SJSA1 (cell line): ENCODE data around the gene PDHX. TPM values are rescaled to one million over a fixed set of nuclear protein-coding genes. Genes with fewer than 3 reads are reported as not detected.

Source experiments
- DNase-seq, 2 experiments: peaks; one replicate each; pipeline ENCODE4 v3.0.0-alpha.2; 2015 to 2020; ENCODE audit warnings: low spot score in 2 of 2, low read depth in 1 of 2
- H3K27ac ChIP-seq: fragments of 250-450 bp; sonication (Bioruptor Pico); 2 replicates; pipeline ENCODE4 v1.5.1; 2020; ENCODE audit warnings: mild to moderate bottlenecking, moderate library complexity
- H3K27me3 ChIP-seq: fragments of 250-450 bp; sonication (Bioruptor Pico); replicated peaks from 2 replicates; pipeline ENCODE4 v1.5.1; 2020; ENCODE audit warnings: mild to moderate bottlenecking, moderate library complexity
- H3K36me3 ChIP-seq: fragments of 250-450 bp; sonication (Bioruptor Pico); 2 replicates; pipeline ENCODE4 v1.5.1; 2020; ENCODE audit warnings: mild to moderate bottlenecking
- H3K4me1 ChIP-seq: fragments of 250-450 bp; sonication (Bioruptor Pico); replicated peaks from 2 replicates; pipeline ENCODE4 v1.6.1; 2021; ENCODE audit warnings: mild to moderate bottlenecking
- H3K4me3 ChIP-seq: fragments of 250-450 bp; sonication (Bioruptor Pico); 2 replicates; pipeline ENCODE4 v1.5.1; 2020; ENCODE audit warnings: mild to moderate bottlenecking
- H3K9me3 ChIP-seq: fragments of 250-450 bp; sonication (Bioruptor Pico); replicated peaks from 2 replicates; pipeline ENCODE4 v1.5.1; 2020; ENCODE audit warnings: mild to moderate bottlenecking
- total RNA-seq: library from RNA; depleted of rRNA; stranded (reverse); fragments of >200 nt; shearing (Covaris generic); gene quantifications from 2 replicates; pipeline ENCODE4 v1.2.3, GENCODE V29; 2014

Gene PDHX
- total RNA-seq, 1 experiment from 2014 or later = 41.5 TPM

- Histone ChIP-seq H3K4me3 (no peak overlapping the region), H3K9me3 (no peaks in the 10 kb centered on the region), H3K36me3 (peaks cover 29% of the 10 kb centered on the region), H3K4me1 (peaks cover 49% of the 10 kb centered on the region), H3K27ac (peak overlapping the region; percentile 45), H3K27me3 (no peaks in the 10 kb centered on the region)
- no peak for DNase-seq
Measured at GRCh38 chr11:34972366-34972765, 55.9 kb downstream of the PDHX start.

- H3K27ac ChIP-seq = peak overlapping the region; percentile 45
- peaks cover 29% of the 10 kb centered on the region for H3K36me3 ChIP-seq
- no peaks in the 10 kb centered on the region for H3K27me3 ChIP-seq
- H3K4me1 ChIP-seq = peaks cover 54% of the 10 kb centered on the region
- peak in 1 of 2 experiments; percentile 88 for DNase-seq
- H3K4me3 ChIP-seq = no peak overlapping the region
- H3K9me3 ChIP-seq = no peaks in the 10 kb centered on the region
Measured at GRCh38 chr11:34972892-34973291, 56.5 kb downstream of the PDHX start.

GRCh38 chr11:34975482-34975881, 59.1 kb downstream of the PDHX start:
- Histone ChIP-seq H3K36me3 (peaks cover 36% of the 10 kb centered on the region), H3K4me1 (peaks cover 70% of the 10 kb centered on the region), H3K27me3 (no peaks in the 10 kb centered on the region), H3K4me3 (no peak overlapping the region), H3K27ac (peak overlapping the region; percentile 88), H3K9me3 (no peaks in the 10 kb centered on the region)
- DNase-seq = no peak

- Histone ChIP-seq H3K4me3 (no peak overlapping the region), H3K36me3 (peaks cover 29% of the 10 kb centered on the region), H3K4me1 (peaks cover 70% of the 10 kb centered on the region), H3K27ac (peak overlapping the region; percentile 88), H3K9me3 (no peaks in the 10 kb centered on the region), H3K27me3 (no peaks in the 10 kb centered on the region)
- DNase-seq = no peak
Measured at GRCh38 chr11:34976496-34977088, 60.2 kb downstream of the PDHX start.

- no peak overlapping the region for H3K4me3 ChIP-seq
Measured at GRCh38 chr11:34977089-34977912, 60.9 kb downstream of the PDHX start.

GRCh38 chr11:34978236-34979191, 62.1 kb downstream of the PDHX start:
- Histone ChIP-seq H3K4me1 (peaks cover 57% of the 10 kb centered on the region), H3K9me3 (no peaks in the 10 kb centered on the region), H3K36me3 (peaks cover 32% of the 10 kb centered on the region), H3K27me3 (no peaks in the 10 kb centered on the region), H3K27ac (peak overlapping the region; percentile 88), H3K4me3 (no peak overlapping the region)
- peak in 1 of 2 experiments; percentile 42 for DNase-seq

More at GRCh38 chr11:34977089-34977912, 60.9 kb downstream of the PDHX start:
- DNase-seq = peak in 1 of 2 experiments; percentile 91
- Histone ChIP-seq H3K9me3 (no peaks in the 10 kb centered on the region), H3K4me1 (peaks cover 66% of the 10 kb centered on the region), H3K27me3 (no peaks in the 10 kb centered on the region), H3K36me3 (peaks cover 29% of the 10 kb centered on the region), H3K27ac (peak overlapping the region; percentile 88)

GRCh38 chr11:34984514-34984913, 68.1 kb downstream of the PDHX start:
- H3K36me3 ChIP-seq = peaks cover 39% of the 10 kb centered on the region
- H3K27ac ChIP-seq = no peak overlapping the region
- no peaks in the 10 kb centered on the region for H3K9me3 ChIP-seq
- DNase-seq = no peak
- no peak overlapping the region for H3K4me3 ChIP-seq
- H3K4me1 ChIP-seq = peaks cover 18% of the 10 kb centered on the region
- no peaks in the 10 kb centered on the region for H3K27me3 ChIP-seq

GRCh38 chr11:34986883-34987520, 70.6 kb downstream of the PDHX start:
- no peaks in the 10 kb centered on the region for H3K9me3 ChIP-seq
- H3K27me3 ChIP-seq = no peaks in the 10 kb centered on the region
- H3K36me3 ChIP-seq = peaks cover 35% of the 10 kb centered on the region
- DNase-seq = no peak
- no peak overlapping the region for H3K27ac ChIP-seq
- no peak overlapping the region for H3K4me3 ChIP-seq
- H3K4me1 ChIP-seq = peaks cover 18% of the 10 kb centered on the region

GRCh38 chr11:34987617-34988016, 71.2 kb downstream of the PDHX start:
- Histone ChIP-seq H3K4me1 (peaks cover 18% of the 10 kb centered on the region), H3K4me3 (no peak overlapping the region), H3K36me3 (peaks cover 35% of the 10 kb centered on the region), H3K27me3 (no peaks in the 10 kb centered on the region), H3K27ac (no peak overlapping the region), H3K9me3 (no peaks in the 10 kb centered on the region)
- DNase-seq = no peak

- DNase-seq = peak in 1 of 2 experiments; percentile 42
- Histone ChIP-seq H3K4me3 (no peak overlapping the region), H3K36me3 (peaks cover 33% of the 10 kb centered on the region), H3K27me3 (no peaks in the 10 kb centered on the region), H3K9me3 (no peaks in the 10 kb centered on the region), H3K4me1 (peaks cover 18% of the 10 kb centered on the region), H3K27ac (peak overlapping the region; percentile 24; the same call in 1 of the 2 replicates)
Measured at GRCh38 chr11:34988294-34989255, 72.2 kb downstream of the PDHX start.

- Histone ChIP-seq H3K27me3 (no peaks in the 10 kb centered on the region), H3K9me3 (no peaks in the 10 kb centered on the region), H3K4me3 (no peak overlapping the region), H3K4me1 (peaks cover 18% of the 10 kb centered on the region), H3K36me3 (peaks cover 10% of the 10 kb centered on the region; the same call in 1 of the 2 replicates), H3K27ac (no peak overlapping the region)
- DNase-seq = no peak
Measured at GRCh38 chr11:34990916-34991315, 74.5 kb downstream of the PDHX start.

GRCh38 chr11:34994854-34995253, 78.4 kb downstream of the PDHX start:
- Histone ChIP-seq H3K27me3 (no peaks in the 10 kb centered on the region), H3K4me1 (peaks cover 6% of the 10 kb centered on the region), H3K36me3 (peaks cover 3% of the 10 kb centered on the region; the same call in 1 of the 2 replicates), H3K27ac (no peak overlapping the region), H3K9me3 (no peaks in the 10 kb centered on the region), H3K4me3 (no peak overlapping the region)
- no peak for DNase-seq
